ENCODE results near the gene PKNOX1.
"Not testable (repeated sequence)": the region's sequence is repeated elsewhere in the genome, so short reads cannot be mapped to it uniquely, and the experiment has no call there.

PKNOX1 gene

GRCh38 chr21:42974832-42975820 is 764 bp downstream of the PKNOX1 start:
- H3K4me3 ChIP-seq (ENCODE audit: low read length) = peak overlapping the region; percentile 88
- H3K27ac ChIP-seq (ENCODE audit: low read length) = peak overlapping the region; percentile 81
- H3K36me3 ChIP-seq (ENCODE audit: insufficient read depth, low read depth, low read length) = peaks cover 21% of the 10 kb centered on the region; the same call in 1 of the 2 replicates
- no peaks in the 10 kb centered on the region for H3K9me3 ChIP-seq (ENCODE audit: insufficient read depth, low read depth, low read length)
- H3K4me1 ChIP-seq (ENCODE audit: insufficient read depth, low read length) = peaks cover 31% of the 10 kb centered on the region
- H3K9ac ChIP-seq (ENCODE audit: low read depth, low read length) = peak overlapping the region; percentile 94
- H3K27me3 ChIP-seq (ENCODE audit: insufficient read depth, low read length) = no peaks in the 10 kb centered on the region

DNA sequence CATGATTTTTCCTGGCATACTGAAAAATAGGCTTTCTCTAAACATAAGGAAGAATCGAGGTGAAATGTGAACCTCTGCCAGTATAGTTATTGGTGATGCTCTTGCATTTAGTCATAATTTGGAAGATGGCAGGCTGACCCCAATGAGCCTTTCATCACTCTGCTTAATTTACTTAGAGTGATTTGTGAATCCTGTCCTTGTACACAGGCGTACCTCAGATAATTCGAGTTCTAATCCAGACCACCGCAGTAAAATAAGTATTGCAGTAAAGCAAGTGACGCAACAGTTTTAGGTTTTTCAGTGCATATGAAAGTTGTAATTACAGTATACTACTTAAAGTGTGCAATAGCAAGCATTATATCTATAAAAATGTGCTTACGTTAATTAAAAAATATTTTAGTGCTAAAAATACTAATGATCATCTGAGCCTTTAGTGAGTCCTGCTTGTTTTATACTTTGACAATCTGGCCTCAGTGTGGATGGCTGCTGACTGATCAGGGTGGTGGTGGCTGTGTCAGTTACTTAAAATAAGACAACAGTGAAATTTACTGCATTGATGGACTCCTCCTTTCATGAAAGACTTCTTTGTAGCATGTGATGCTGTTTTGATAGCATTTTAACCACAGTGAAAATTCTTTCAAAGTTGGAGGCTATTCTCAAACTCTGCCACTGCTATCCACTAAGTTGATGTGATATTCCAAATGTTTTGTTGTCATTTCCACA is 1.7 kb downstream of the PKNOX1 start:
- H3K4me1 ChIP-seq (ENCODE audit: insufficient read depth, low read length) = peaks cover 37% of the 10 kb centered on the region
- no peaks in the 10 kb centered on the region for H3K27me3 ChIP-seq (ENCODE audit: insufficient read depth, low read length)
- H3K9me3 ChIP-seq (ENCODE audit: insufficient read depth, low read depth, low read length) = no peaks in the 10 kb centered on the region
- H3K27ac ChIP-seq (ENCODE audit: low read length) = peak overlapping the region; percentile 81
- peak overlapping the region; percentile 88 for H3K4me3 ChIP-seq (ENCODE audit: low read length)
- H3K9ac ChIP-seq (ENCODE audit: low read depth, low read length) = peak overlapping the region; percentile 94
- H3K36me3 ChIP-seq (ENCODE audit: insufficient read depth, low read depth, low read length) = peaks cover 21% of the 10 kb centered on the region; the same call in 1 of the 2 replicates

DNA sequence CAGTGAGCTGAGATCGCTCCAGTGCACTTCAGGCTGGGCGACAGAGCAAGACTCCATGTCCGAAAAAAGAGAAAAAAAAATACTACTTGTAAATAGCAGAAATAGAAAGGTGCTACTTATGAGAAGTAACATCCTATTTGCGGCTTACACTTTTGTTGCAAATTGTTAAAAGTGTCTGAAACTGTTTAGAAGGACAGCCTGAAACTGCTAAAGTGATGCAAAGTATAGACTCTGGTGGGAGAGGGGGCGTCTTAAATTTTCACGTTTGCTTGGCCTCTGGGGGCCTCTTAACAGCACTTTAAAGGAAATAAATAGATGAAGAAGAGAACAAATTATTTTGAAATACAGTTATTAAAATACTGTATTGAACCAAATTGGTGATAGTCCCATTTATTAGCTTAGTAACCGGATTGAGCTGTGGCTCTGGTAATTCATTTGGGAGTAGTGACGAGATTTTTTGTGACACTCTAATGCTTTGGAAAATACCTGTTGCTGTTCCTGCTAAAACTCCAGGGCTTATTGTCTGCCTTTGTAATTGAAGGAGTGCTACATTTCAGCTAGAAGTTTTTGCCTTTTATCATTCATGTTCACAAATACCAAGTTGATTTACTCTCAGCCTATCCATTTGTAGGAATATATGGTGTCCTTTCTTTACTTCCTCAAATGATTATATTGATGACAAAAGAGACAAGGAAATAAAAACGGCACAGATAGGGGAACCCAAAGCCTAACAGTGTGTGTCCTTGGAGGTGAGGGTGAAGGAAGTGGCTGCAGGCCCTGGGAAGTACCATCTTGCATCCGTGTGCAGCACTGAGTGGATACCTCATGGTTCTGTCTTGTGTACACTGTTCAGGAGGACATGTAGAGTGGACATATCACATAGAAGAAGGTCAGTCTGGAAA is 6.2 kb downstream of the PKNOX1 start:
- Histone ChIP-seq H3K27me3 (ENCODE audit: insufficient read depth, low read length) (no peaks in the 10 kb centered on the region), H3K4me1 (ENCODE audit: insufficient read depth, low read length) (peaks cover 23% of the 10 kb centered on the region), H3K9ac (ENCODE audit: low read depth, low read length) (peak overlapping the region; percentile 18; the same call in 1 of the 2 replicates), H3K27ac (ENCODE audit: low read length) (peak overlapping the region; percentile 56), H3K36me3 (ENCODE audit: insufficient read depth, low read depth, low read length) (peaks cover 25% of the 10 kb centered on the region; the same call in 1 of the 2 replicates), H3K9me3 (ENCODE audit: insufficient read depth, low read depth, low read length) (no peaks in the 10 kb centered on the region), H3K4me3 (ENCODE audit: low read length) (no peak overlapping the region)

GRCh38 chr21:42981214-42981523 is 6.8 kb downstream of the PKNOX1 start:
- H3K27me3 ChIP-seq (ENCODE audit: insufficient read depth, low read length) = no peaks in the 10 kb centered on the region
- no peak overlapping the region for H3K4me3 ChIP-seq (ENCODE audit: low read length)
- H3K4me1 ChIP-seq (ENCODE audit: insufficient read depth, low read length) = peaks cover 17% of the 10 kb centered on the region
- H3K9ac ChIP-seq (ENCODE audit: low read depth, low read length) = peak overlapping the region; percentile 18; the same call in 1 of the 2 replicates
- peaks cover 25% of the 10 kb centered on the region; the same call in 1 of the 2 replicates for H3K36me3 ChIP-seq (ENCODE audit: insufficient read depth, low read depth, low read length)
- H3K27ac ChIP-seq (ENCODE audit: low read length) = peak overlapping the region; percentile 56
- no peaks in the 10 kb centered on the region for H3K9me3 ChIP-seq (ENCODE audit: insufficient read depth, low read depth, low read length)

GRCh38 chr21:42981862-42982261 is 7.5 kb downstream of the PKNOX1 start:
- Histone ChIP-seq H3K9me3 (ENCODE audit: insufficient read depth, low read depth, low read length) (no peaks in the 10 kb centered on the region), H3K4me3 (ENCODE audit: low read length) (no peak overlapping the region), H3K36me3 (ENCODE audit: insufficient read depth, low read depth, low read length) (peaks cover 19% of the 10 kb centered on the region; the same call in 1 of the 2 replicates), H3K27me3 (ENCODE audit: insufficient read depth, low read length) (no peaks in the 10 kb centered on the region), H3K27ac (ENCODE audit: low read length) (no peak overlapping the region), H3K4me1 (ENCODE audit: insufficient read depth, low read length) (peaks cover 11% of the 10 kb centered on the region), H3K9ac (ENCODE audit: low read depth, low read length) (no peak overlapping the region)

- Histone ChIP-seq H3K9me3 (ENCODE audit: insufficient read depth, low read depth, low read length) (no peaks in the 10 kb centered on the region), H3K9ac (ENCODE audit: low read depth, low read length) (no peak overlapping the region), H3K4me1 (ENCODE audit: insufficient read depth, low read length) (peaks cover 11% of the 10 kb centered on the region), H3K27ac (ENCODE audit: low read length) (no peak overlapping the region), H3K4me3 (ENCODE audit: low read length) (no peak overlapping the region), H3K27me3 (ENCODE audit: insufficient read depth, low read length) (no peaks in the 10 kb centered on the region), H3K36me3 (ENCODE audit: insufficient read depth, low read depth, low read length) (peaks cover 10% of the 10 kb centered on the region; the same call in 1 of the 2 replicates)
These were observed 8.7 kb downstream of the PKNOX1 start for GRCh38 chr21:42983103-42983502.

GRCh38 chr21:42983869-42984268 is 9.5 kb downstream of the PKNOX1 start:
- H3K36me3 ChIP-seq (ENCODE audit: insufficient read depth, low read depth, low read length) = peaks cover 9% of the 10 kb centered on the region; the same call in 1 of the 2 replicates

DNA sequence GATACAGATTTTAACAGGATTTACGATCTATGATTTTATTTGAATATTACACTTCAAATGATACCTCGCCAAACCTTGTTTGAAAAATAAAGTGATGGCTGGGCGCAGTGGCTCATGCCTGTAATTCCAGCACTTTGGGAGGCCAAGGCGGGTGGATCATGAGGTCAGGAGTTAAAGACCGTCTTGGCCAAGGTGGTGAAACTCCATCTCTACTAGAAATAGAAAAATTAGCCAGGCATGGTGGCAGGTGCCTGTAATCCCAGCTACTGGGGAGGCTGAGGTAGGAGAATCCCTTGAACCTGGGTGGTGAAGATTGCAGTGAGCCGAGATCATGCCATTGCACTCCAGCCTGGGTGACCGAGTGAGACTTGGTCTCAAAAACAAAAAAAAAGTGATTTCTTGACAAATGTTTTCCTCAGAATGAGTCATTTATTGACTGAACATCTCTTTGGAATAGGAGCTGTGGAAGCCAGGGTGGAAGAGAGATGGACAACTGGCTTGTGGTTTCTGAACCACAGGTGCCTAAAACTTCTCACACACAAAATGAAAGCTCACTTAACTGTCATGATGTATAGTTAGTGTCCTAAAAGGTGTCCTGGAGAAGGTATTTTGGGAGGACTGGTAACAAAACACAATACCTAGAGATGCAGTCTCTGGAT is 11.9 kb downstream of the PKNOX1 start:
- no peaks in the 10 kb centered on the region for H3K9me3 ChIP-seq (ENCODE audit: insufficient read depth, low read depth, low read length)
- 0 out of 2 replicates have a peak, but pooled peaks cover 4% of the 10 kb centered on the region for H3K36me3 ChIP-seq (ENCODE audit: insufficient read depth, low read depth, low read length)
- H3K4me1 ChIP-seq (ENCODE audit: insufficient read depth, low read length) = 0 out of 2 replicates have a peak, but pooled peaks cover 2% of the 10 kb centered on the region
- H3K9ac ChIP-seq (ENCODE audit: low read depth, low read length) = no peak overlapping the region
- no peak overlapping the region for H3K4me3 ChIP-seq (ENCODE audit: low read length)
- no peaks in the 10 kb centered on the region for H3K27me3 ChIP-seq (ENCODE audit: insufficient read depth, low read length)
- H3K27ac ChIP-seq (ENCODE audit: low read length) = no peak overlapping the region

More at GRCh38 chr21:42983869-42984268, 9.5 kb downstream of the PKNOX1 start:
- no peaks in the 10 kb centered on the region for H3K27me3 ChIP-seq (ENCODE audit: insufficient read depth, low read length)
- H3K4me1 ChIP-seq (ENCODE audit: insufficient read depth, low read length) = peaks cover 11% of the 10 kb centered on the region
- no peaks in the 10 kb centered on the region for H3K9me3 ChIP-seq (ENCODE audit: insufficient read depth, low read depth, low read length)
- H3K27ac ChIP-seq (ENCODE audit: low read length) = no peak overlapping the region
- no peak overlapping the region for H3K9ac ChIP-seq (ENCODE audit: low read depth, low read length)
- H3K4me3 ChIP-seq (ENCODE audit: low read length) = no peak overlapping the region

- 0 out of 2 replicates have a peak, but pooled peaks cover 2% of the 10 kb centered on the region for H3K4me1 ChIP-seq (ENCODE audit: insufficient read depth, low read length)
- no peak overlapping the region for H3K4me3 ChIP-seq (ENCODE audit: low read length)
- no peak overlapping the region for H3K27ac ChIP-seq (ENCODE audit: low read length)
These were observed 14.0 kb downstream of the PKNOX1 start for GRCh38 chr21:42988236-42988965.

DNA sequence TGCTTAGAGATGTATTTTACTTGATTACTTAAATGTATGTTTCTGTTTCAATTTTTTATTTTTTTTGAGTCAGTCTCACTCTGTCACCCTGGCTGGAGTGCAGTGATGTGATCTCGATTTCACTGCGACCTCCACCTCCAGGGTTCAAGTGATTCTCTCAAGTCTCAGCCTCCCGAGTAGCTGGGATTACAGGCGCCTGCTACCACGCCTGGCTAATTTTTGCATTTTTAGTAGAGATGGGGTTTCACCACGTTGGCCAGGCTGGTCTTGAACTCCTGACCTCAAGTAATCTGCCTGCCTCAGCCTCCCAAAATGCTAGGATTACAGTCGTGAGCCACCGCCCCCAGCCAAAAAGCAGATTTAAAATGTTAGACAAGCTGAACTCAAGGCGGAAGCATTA is 15.0 kb downstream of the PKNOX1 start:
- H3K4me1 ChIP-seq (ENCODE audit: insufficient read depth, low read length); H3K9me3 ChIP-seq (ENCODE audit: insufficient read depth, low read depth, low read length); H3K27me3 ChIP-seq (ENCODE audit: insufficient read depth, low read length); H3K27ac ChIP-seq (ENCODE audit: low read length); H3K9ac ChIP-seq (ENCODE audit: low read depth, low read length); H3K36me3 ChIP-seq (ENCODE audit: insufficient read depth, low read depth, low read length); H3K4me3 ChIP-seq (ENCODE audit: low read length): not testable (repeated sequence)

More at GRCh38 chr21:42988236-42988965, 14.0 kb downstream of the PKNOX1 start:
- Histone ChIP-seq H3K9me3 (ENCODE audit: insufficient read depth, low read depth, low read length) (no peaks in the 10 kb centered on the region), H3K27me3 (ENCODE audit: insufficient read depth, low read length) (no peaks in the 10 kb centered on the region), H3K9ac (ENCODE audit: low read depth, low read length) (no peak overlapping the region), H3K36me3 (ENCODE audit: insufficient read depth, low read depth, low read length) (no peaks in the 10 kb centered on the region)

Data from iPS-20b (cell line).